PC-3 (cell line): Measurements from ENCODE around the gene MRPL4.

Experiments used
- CTCF ChIP-seq: fragments of 300-600 bp; sonication (generic); conservative IDR thresholded peaks from 2 replicates; pipeline ENCODE4 v1.5.1; 2017; ENCODE audit warnings: antibody characterized with exemption, low read depth, mild to moderate bottlenecking, low read length
- EZH2 ChIP-seq: fragments of 300-600 bp; sonication (generic); IDR thresholded peaks from one replicate; pipeline ENCODE4 v1.6.1; 2017; ENCODE audit warnings: antibody characterized with exemption, mild to moderate bottlenecking, low read length; ENCODE audit not compliant: unreplicated experiment

DNA sequence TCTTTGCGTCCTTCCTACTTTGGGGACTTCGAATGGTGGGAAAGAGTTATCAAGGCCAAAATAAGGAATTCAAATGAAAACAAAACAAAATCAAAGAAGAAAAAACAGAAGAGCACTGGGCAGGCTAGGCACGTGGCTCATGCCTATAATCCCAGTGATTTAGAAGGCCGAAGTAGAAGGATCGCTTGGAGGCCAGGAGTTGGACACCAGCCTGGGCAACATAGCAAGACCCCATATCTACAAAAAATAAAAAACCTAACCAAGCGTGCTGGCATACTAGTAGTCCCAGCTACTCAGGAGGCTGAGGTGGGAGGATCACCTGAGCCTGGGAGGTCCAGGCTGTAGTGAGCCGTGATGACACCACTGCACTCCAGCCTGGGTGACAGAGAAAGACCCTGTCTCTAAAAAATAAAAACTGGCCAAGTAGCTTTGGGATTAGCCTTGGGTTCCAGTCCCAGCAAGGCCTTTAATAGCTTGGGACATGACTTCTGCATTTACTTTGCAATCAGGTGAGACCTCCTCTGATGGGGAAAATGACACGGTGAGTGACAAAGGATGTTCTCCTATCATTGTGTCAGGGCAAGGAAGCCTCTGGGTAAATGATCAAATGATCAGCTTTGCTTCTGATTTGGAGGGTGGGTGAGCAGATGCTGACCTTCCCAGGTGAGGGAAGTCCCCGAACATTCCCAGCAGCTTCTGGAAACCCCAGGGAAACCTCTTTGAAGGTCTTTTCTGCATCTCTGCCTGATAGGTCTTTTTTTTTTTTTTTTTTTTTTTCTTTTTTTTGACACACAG is 26.0 kb downstream of the MRPL4 start:
- no peak for TF ChIP-seq CTCF
- no peak for TF ChIP-seq EZH2
